ENCODE measurements around the gene DHX36.
A peak's percentile ranks its signal among the peaks of the same experiment; 100 is the strongest.

DHX36 gene

GRCh38 chr3:154236331-154236730 is 88.0 kb downstream of the DHX36 start:
- no peak overlapping the region for H3K4me3 ChIP-seq (ENCODE audit: low read depth, low read length)
- in situ Hi-C loops (cut with HindIII; ENCODE audit: low sequenced_read_pairs), result no loop called here
- TF ChIP-seq, protein P1, sequence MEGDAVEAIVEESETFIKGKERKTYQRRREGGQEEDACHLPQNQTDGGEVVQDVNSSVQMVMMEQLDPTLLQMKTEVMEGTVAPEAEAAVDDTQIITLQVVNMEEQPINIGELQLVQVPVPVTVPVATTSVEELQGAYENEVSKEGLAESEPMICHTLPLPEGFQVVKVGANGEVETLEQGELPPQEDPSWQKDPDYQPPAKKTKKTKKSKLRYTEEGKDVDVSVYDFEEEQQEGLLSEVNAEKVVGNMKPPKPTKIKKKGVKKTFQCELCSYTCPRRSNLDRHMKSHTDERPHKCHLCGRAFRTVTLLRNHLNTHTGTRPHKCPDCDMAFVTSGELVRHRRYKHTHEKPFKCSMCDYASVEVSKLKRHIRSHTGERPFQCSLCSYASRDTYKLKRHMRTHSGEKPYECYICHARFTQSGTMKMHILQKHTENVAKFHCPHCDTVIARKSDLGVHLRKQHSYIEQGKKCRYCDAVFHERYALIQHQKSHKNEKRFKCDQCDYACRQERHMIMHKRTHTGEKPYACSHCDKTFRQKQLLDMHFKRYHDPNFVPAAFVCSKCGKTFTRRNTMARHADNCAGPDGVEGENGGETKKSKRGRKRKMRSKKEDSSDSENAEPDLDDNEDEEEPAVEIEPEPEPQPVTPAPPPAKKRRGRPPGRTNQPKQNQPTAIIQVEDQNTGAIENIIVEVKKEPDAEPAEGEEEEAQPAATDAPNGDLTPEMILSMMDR (IDR thresholded peaks at IDR 0.05; ENCODE audit: low read depth, low read length), result no peak
- no peak for DNase-seq (ENCODE audit: low read depth, low spot score)

- in situ Hi-C loops (cut with HindIII; ENCODE audit: low sequenced_read_pairs), result no loop called here
- H3K4me3 ChIP-seq (ENCODE audit: low read depth, low read length), result no peak overlapping the region
- DNase-seq (ENCODE audit: low read depth, low spot score), result peak; percentile 18
- TF ChIP-seq, protein P1 (IDR thresholded peaks at IDR 0.05; ENCODE audit: low read depth, low read length), result no peak
These were observed 89.0 kb downstream of the DHX36 start for GRCh38 chr3:154235330-154235729.

- in situ Hi-C loops (cut with HindIII; ENCODE audit: low sequenced_read_pairs), result no loop called here
- TF ChIP-seq, protein P1 (IDR thresholded peaks at IDR 0.05; ENCODE audit: low read depth, low read length), result no peak
- no peak for DNase-seq (ENCODE audit: low read depth, low spot score)
- H3K4me3 ChIP-seq (ENCODE audit: low read depth, low read length), result no peak overlapping the region
These were observed 95.1 kb downstream of the DHX36 start for GRCh38 chr3:154229217-154229590.

DNA sequence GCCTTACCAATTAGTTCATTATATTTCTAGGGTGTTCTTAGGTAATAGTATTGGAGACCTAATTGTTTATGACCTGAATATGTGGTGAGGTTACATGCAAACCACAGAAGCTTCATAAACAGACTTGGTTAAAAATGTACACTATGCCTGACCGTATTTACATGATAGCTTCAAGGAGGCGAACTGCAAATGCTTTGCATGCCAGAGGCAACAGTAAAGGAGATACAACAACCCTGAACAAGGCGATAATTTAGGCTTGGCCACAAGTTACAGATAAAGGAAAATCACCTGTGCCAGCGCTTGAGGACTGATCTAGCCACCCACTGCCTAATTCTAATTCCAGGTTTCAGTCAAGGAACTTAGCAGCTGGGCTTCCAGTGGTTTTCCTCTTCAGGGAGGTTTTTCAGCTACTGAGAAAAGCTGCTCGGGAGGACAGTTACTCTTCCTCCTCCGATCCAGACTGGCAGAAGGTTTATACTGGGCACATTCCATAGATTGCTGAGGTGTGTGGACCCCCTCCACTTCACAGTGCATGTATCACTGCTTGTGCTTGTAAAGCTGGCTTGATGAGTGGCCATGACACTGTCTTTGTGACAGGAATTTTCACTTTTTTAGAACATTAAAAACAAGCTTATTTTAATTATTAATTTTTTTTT is 95.6 kb downstream of the DHX36 start:
- no peak overlapping the region for H3K4me3 ChIP-seq (ENCODE audit: low read depth, low read length)
- in situ Hi-C loops (cut with HindIII; ENCODE audit: low sequenced_read_pairs), result no loop called here
- TF ChIP-seq, protein P1 (IDR thresholded peaks at IDR 0.05; ENCODE audit: low read depth, low read length), result no peak
- no peak for DNase-seq (ENCODE audit: low read depth, low spot score)

DNA sequence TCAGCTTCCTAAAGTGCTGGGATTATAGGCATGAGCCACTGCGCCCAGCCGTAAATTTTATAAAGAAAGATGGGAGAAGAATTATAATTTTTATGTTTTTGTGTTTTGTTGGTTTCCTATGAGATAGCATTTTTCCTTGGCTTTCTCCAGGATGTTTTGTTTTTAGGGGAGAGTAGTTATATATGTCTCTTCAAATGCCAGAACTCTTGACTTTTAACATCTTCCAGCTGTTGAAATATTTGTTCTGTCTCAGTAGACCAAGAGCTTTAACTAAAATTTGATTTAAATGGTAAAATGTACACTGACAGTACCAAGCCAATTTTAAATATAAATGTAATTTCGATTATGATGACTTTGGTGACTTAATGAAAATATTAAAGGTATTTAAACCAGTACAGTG is 96.8 kb downstream of the DHX36 start:
- TF ChIP-seq, protein P1 (IDR thresholded peaks at IDR 0.05; ENCODE audit: low read depth, low read length), result no peak
- DNase-seq (ENCODE audit: low read depth, low spot score), result no peak
- no peak overlapping the region for H3K4me3 ChIP-seq (ENCODE audit: low read depth, low read length)
- in situ Hi-C loops (cut with HindIII; ENCODE audit: low sequenced_read_pairs), result no loop called here

DNA sequence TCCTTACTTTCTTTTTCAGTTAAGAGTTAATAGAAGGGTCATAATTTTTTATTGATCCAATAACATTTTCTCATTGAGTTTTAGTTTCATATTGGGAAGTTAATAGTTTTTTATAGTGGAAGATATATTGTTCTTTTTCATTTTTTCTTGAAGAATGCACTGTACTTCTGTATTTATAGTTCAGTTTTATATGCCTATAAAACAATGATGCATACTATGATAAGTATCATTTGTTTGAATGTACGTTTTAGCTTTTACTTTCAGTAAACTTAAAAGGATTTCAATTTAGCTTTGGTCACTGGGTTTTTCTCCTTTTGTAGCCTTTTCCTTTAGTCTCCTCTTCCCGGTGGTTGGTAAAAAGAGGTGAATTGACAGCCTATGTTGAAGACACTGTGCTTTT is 98.8 kb downstream of the DHX36 start:
- in situ Hi-C loops (cut with HindIII; ENCODE audit: low sequenced_read_pairs), result no loop called here
- TF ChIP-seq, protein P1 (IDR thresholded peaks at IDR 0.05; ENCODE audit: low read depth, low read length), result no peak
- no peak overlapping the region for H3K4me3 ChIP-seq (ENCODE audit: low read depth, low read length)
- no peak for DNase-seq (ENCODE audit: low read depth, low spot score)

All from astrocyte of the spinal cord (primary cell).